ENCODE results near the gene ANKRD36.
"Not testable (repeated sequence)": the region's sequence is repeated elsewhere in the genome, so short reads cannot be mapped to it uniquely, and the experiment has no call there.

The ANKRD36 gene

GRCh38 chr2:97210325-97210724, 97.4 kb downstream of the ANKRD36 start:
- H3K9me3 Mint-ChIP-seq, result no peaks in the 10 kb centered on the region
- no peak overlapping the region for H3K27ac Mint-ChIP-seq
- no peaks in the 10 kb centered on the region for H3K27me3 Mint-ChIP-seq
- H3K4me3 Mint-ChIP-seq, result no peak overlapping the region
- ATAC-seq, result no peak
- no peaks in the 10 kb centered on the region for H3K4me1 Mint-ChIP-seq
- H3K36me3 Mint-ChIP-seq, result peaks cover 57% of the 10 kb centered on the region

DNA sequence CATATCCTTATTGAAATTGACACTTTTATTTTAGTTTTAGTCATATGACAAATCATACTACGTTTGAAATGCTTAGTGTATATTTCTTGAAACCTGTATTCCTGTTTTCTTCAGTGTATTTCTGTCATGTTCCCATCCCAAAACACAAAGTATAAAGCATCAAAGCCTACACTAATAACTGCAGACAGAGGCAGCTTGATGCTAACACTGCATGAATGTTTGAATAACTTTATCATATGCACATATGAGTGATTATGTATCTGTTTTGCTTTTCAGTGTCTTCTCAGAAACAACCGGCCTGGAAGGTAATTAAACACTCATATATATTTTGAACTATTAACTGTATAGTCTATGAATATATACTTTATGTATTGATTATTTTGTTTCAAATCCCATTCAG, 102.1 kb downstream of the ANKRD36 start:
- peaks cover 47% of the 10 kb centered on the region for H3K36me3 Mint-ChIP-seq
- H3K27me3 Mint-ChIP-seq, H3K4me3 Mint-ChIP-seq, H3K27ac Mint-ChIP-seq, ATAC-seq, H3K4me1 Mint-ChIP-seq, H3K9me3 Mint-ChIP-seq: not testable (repeated sequence)

DNA sequence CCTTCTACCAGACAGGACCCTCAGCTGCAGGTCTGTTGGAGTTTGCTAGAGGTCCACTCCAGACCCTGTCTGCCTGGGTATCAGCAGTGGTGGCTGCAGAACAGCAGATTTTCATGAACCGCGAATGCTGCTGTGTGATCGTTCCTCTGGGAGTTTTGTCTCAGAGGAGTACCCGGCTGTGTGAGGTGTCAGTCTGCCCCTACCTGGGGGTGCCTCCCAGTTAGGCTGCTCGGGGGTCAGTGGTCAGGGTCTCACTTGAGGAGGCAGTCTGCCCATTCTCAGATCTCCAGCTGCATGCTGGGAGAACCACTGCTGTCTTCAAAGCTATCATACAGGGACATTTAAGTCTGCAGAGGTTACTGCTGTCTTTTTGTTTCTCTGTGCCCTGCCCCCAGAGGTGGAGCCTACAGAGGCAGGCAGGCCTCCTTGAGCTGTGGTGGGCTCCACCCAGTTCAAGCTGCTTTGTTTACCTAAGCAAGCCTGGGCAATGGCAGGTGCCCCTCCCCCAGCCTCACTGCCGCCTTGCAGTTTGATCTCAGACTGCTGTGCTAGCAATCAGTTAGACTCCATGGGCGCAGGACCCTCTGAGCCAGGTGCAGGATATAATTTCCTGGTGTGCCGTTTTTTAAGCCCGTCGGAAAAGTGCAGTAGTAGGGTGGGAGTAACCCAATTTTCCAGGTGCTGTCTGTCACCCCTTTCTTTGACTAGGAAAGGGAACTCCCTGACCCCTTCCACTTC, 118.1 kb downstream of the ANKRD36 start:
- not testable (repeated sequence) for H3K9me3 Mint-ChIP-seq, H3K27me3 Mint-ChIP-seq, H3K4me1 Mint-ChIP-seq, H3K27ac Mint-ChIP-seq, ATAC-seq, H3K4me3 Mint-ChIP-seq
- peaks cover 44% of the 10 kb centered on the region for H3K36me3 Mint-ChIP-seq

- ATAC-seq, result not testable (repeated sequence)
Measured at GRCh38 chr2:97232981-97233380, 120.0 kb downstream of the ANKRD36 start.

DNA sequence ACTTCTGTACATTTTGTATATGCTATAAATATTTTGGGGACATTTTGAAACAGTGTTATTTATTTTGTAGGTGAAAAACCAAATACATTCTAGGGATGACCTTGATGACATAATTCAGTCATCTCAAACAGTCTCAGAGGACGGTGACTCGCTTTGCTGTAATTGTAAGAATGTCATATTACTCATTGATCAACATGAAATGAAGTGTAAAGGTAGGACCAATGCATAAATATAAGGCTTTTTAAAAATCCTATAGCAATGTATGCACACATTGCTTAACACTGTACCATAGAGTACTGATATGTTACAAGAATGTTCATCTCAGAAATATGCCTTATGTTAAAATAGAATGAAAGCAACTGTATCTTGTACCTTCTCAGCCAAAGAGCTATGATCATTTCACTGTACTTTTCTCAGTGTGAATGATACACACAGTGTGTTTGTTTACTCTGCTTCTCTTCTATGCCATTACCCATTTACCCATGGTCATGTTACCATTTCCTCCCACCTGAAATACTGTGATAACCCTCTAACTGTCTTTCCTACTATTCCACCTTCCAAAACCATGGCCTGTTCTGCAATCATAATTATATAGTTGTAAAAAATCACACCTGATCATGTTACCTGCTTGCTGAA, 120.8 kb downstream of the ANKRD36 start:
- H3K36me3 Mint-ChIP-seq, result peaks cover 18% of the 10 kb centered on the region
- ATAC-seq, H3K27ac Mint-ChIP-seq, H3K9me3 Mint-ChIP-seq, H3K4me3 Mint-ChIP-seq, H3K27me3 Mint-ChIP-seq, H3K4me1 Mint-ChIP-seq: not testable (repeated sequence)

More at GRCh38 chr2:97232981-97233380, 120.0 kb downstream of the ANKRD36 start:
- not testable (repeated sequence) for H3K27ac Mint-ChIP-seq, H3K4me1 Mint-ChIP-seq, H3K9me3 Mint-ChIP-seq, H3K27me3 Mint-ChIP-seq, H3K4me3 Mint-ChIP-seq
- peaks cover 26% of the 10 kb centered on the region for H3K36me3 Mint-ChIP-seq

DNA sequence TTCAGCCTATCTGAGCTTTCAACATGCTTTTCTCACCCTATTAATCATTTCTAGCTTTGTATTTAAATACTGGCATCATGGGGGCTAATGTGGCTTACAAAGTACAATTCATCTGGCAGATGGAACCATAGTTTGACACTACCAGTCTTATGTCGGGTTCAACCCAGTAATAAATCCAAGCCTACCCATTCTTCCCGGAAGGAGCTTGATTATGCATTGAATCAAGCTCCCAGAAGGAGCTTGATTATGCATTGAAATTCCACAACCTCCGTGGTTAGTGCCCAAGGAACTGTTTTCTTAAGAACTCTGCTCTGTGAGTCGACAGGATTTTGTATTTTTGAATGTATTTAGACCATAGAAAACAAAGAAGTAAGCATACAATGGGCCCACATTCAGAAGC, 148.2 kb downstream of the ANKRD36 start:
- not testable (repeated sequence) for H3K36me3 Mint-ChIP-seq, H3K9me3 Mint-ChIP-seq, H3K4me3 Mint-ChIP-seq, ATAC-seq, H3K4me1 Mint-ChIP-seq, H3K27ac Mint-ChIP-seq, H3K27me3 Mint-ChIP-seq

- H3K9me3 Mint-ChIP-seq, ATAC-seq, H3K4me3 Mint-ChIP-seq, H3K27me3 Mint-ChIP-seq, H3K36me3 Mint-ChIP-seq, H3K4me1 Mint-ChIP-seq, H3K27ac Mint-ChIP-seq: not testable (repeated sequence)
Measured at GRCh38 chr2:97266449-97266848, 153.5 kb downstream of the ANKRD36 start.

DNA sequence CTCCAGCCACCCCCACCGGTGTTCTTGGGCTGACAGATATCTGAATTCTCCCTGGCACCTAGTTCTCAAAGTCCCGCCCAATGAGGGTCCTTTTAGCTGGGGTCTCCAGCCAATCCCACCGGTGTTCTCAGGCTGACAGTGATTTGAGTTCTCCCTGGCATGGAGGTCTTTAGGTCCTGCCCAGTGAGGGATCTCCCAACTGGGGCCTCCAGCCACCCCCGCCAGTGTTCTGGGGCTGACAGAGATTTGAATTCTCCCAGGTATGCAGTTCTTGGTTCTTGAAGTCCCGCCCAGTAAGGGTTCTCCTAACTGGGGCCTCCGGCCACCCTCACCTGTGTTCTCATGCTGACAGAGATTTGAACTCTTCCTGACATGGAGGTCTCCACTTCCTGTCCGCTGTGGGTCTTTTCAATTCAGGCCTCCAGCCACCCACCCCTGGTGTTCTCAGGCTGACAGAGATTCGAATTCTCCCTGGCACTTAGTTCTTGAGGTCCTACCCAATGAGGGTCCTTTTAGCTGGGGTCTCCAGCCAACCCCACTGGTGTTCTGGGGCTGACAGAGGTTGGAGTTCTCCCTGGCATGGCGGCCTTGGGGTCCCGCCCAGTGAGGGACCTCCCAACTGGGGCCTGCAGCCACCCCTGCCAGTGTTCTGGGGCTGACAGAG, 154.6 kb downstream of the ANKRD36 start:
- ATAC-seq, result no peak
- Mint-ChIP-seq H3K27ac (no peak overlapping the region), H3K9me3 (no peaks in the 10 kb centered on the region)

GRCh38 chr2:97268075-97268591, 155.2 kb downstream of the ANKRD36 start:
- not testable (repeated sequence) for H3K27ac Mint-ChIP-seq

More for the DNA sequence above, 154.6 kb downstream of the ANKRD36 start:
- H3K36me3 Mint-ChIP-seq, result no peaks in the 10 kb centered on the region
- H3K4me3 Mint-ChIP-seq, result no peak overlapping the region
- no peaks in the 10 kb centered on the region for H3K4me1 Mint-ChIP-seq
- H3K27me3 Mint-ChIP-seq, result no peaks in the 10 kb centered on the region

DNA sequence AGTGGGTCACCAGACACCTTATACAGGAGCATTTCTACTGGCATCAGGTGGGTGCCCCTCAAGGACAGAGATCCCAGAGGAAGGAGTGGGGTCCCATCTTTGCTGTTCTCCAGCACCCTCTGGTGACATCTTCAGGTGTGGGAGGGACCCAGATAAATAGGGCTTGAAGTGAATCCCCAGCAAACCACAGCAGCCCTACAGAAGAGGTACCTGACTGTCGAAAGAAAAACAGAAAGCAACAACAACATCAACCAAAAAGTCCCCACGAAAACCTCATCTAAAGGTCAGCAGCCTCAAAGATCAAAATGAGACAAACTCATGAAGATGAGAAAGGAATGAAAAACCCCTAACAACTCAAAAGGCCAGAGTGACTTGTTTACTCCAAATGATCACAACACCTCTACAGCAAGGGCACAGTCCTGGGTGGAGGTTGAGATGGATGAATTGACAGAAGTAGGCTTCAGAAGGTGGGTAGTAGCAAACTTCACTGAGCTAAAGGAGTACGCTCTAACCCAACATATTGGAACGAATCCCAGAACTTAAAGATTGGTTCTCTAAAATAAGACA, 163.4 kb downstream of the ANKRD36 start:
- not testable (repeated sequence) for H3K4me1 Mint-ChIP-seq, H3K4me3 Mint-ChIP-seq, H3K27ac Mint-ChIP-seq, ATAC-seq, H3K36me3 Mint-ChIP-seq, H3K27me3 Mint-ChIP-seq, H3K9me3 Mint-ChIP-seq

More at GRCh38 chr2:97268075-97268591, 155.2 kb downstream of the ANKRD36 start:
- H3K36me3 Mint-ChIP-seq, H3K9me3 Mint-ChIP-seq, ATAC-seq, H3K4me1 Mint-ChIP-seq, H3K27me3 Mint-ChIP-seq, H3K4me3 Mint-ChIP-seq: not testable (repeated sequence)

GRCh38 chr2:97285187-97285586, 172.2 kb downstream of the ANKRD36 start:
- not testable (repeated sequence) for H3K27me3 Mint-ChIP-seq, H3K4me3 Mint-ChIP-seq, H3K36me3 Mint-ChIP-seq, ATAC-seq, H3K4me1 Mint-ChIP-seq, H3K9me3 Mint-ChIP-seq, H3K27ac Mint-ChIP-seq

DNA sequence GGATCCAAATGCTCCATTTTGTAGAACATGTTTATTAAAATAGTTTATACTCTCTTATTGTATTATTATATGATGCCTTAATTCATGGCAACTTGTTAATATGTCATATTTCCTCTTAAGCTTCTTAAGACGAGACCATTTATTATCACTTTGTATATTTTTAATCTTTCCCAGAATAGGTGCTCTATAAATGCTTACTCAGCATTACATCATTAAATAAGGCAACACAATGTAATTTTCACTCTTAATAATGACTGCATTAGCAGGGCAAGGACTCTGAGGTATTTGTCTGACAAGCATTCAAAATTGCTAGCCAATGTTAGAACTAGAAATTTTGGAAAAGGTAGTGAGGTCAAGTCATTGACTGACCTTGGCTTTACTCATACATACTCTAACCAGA, 180.7 kb downstream of the ANKRD36 start:
- H3K36me3 Mint-ChIP-seq, H3K9me3 Mint-ChIP-seq, H3K4me3 Mint-ChIP-seq, H3K4me1 Mint-ChIP-seq, ATAC-seq, H3K27ac Mint-ChIP-seq, H3K27me3 Mint-ChIP-seq: not testable (repeated sequence)
